AG04450 (cell line): ENCODE data around the gene ARHGEF4. TPM values are rescaled to one million over a fixed set of nuclear protein-coding genes. Genes with fewer than 3 reads are reported as not detected.
A peak's percentile ranks its signal among the peaks of the same experiment; 100 is the strongest.

Source experiments
- CTCF ChIA-PET: fragments of 300-600, 350-600 bp; formaldehyde crosslinking; extraction: SDS; loops from one replicate; lab custom pipeline; 2022; ENCODE audit warnings: antibody characterized with exemption, inconsistent platforms; lab: Charles Lee
- POLR2A ChIA-PET: fragments of 350-600 bp; formaldehyde crosslinking; extraction: SDS; loops from one replicate; lab custom pipeline; 2021; ENCODE audit warnings: antibody characterized with exemption, inconsistent platforms; lab: Yijun Ruan, JAX
- DNase-seq: peaks from one replicate; pipeline ENCODE4 v3.0.0-alpha.2; 2011; ENCODE audit warnings: low read depth, low spot score
- H3K27ac ChIP-seq: one replicate; pipeline ENCODE4 v1.5.1; 2012; ENCODE audit warnings: low read depth, low read length, control low read depth
- H3K27me3 ChIP-seq: one replicate; pipeline ENCODE4 v1.6.0; 2012; ENCODE audit warnings: low read length; ENCODE audit not compliant: control insufficient read depth, insufficient read depth
- H3K4me3 ChIP-seq: 2 replicates; pipeline ENCODE4 v1.5.1; 2011; ENCODE audit warnings: mild to moderate bottlenecking, low read depth, low read length, control low read depth
- H3K9me3 ChIP-seq: 2 replicates; pipeline ENCODE4 v1.5.1; 2012; ENCODE audit warnings: low read length; ENCODE audit not compliant: control insufficient read depth, insufficient read depth
- polyA plus RNA-seq: library from polyadenylated mRNA; depleted of rRNA; stranded (reverse); fragments of >200 nt; gene quantifications from 2 replicates; pipeline ENCODE4 v1.2.3, GENCODE V29; 2011
- TF ChIP-seq, protein P1 (sequence below): IDR thresholded peaks from 2 replicates; pipeline ENCODE4 v1.5.1; 2011; ENCODE audit warnings: low read depth, low read length, control low read depth, inconsistent platforms

The ARHGEF4 gene
- polyA plus RNA-seq, 1 experiment: 0.95 TPM

GRCh38 chr2:130822766-130823165 lies 13.9 kb upstream of the ARHGEF4 start:
- peaks cover 9% of the 10 kb centered on the region for H3K27me3 ChIP-seq
- no peak overlapping the region for H3K27ac ChIP-seq
- POLR2A ChIA-PET: no interaction called here
- peaks cover 14% of the 10 kb centered on the region for H3K9me3 ChIP-seq
- TF ChIP-seq, protein P1, sequence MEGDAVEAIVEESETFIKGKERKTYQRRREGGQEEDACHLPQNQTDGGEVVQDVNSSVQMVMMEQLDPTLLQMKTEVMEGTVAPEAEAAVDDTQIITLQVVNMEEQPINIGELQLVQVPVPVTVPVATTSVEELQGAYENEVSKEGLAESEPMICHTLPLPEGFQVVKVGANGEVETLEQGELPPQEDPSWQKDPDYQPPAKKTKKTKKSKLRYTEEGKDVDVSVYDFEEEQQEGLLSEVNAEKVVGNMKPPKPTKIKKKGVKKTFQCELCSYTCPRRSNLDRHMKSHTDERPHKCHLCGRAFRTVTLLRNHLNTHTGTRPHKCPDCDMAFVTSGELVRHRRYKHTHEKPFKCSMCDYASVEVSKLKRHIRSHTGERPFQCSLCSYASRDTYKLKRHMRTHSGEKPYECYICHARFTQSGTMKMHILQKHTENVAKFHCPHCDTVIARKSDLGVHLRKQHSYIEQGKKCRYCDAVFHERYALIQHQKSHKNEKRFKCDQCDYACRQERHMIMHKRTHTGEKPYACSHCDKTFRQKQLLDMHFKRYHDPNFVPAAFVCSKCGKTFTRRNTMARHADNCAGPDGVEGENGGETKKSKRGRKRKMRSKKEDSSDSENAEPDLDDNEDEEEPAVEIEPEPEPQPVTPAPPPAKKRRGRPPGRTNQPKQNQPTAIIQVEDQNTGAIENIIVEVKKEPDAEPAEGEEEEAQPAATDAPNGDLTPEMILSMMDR: no peak
- no peak overlapping the region for H3K4me3 ChIP-seq
- CTCF ChIA-PET: interaction anchor here (0.7 to 2.2 kb wide), 2 partner anchors 25 to 101 kb away, joined by 6 to 11 read pairs; no protein-coding TSS in a partner anchor
- DNase-seq: no peak

DNA sequence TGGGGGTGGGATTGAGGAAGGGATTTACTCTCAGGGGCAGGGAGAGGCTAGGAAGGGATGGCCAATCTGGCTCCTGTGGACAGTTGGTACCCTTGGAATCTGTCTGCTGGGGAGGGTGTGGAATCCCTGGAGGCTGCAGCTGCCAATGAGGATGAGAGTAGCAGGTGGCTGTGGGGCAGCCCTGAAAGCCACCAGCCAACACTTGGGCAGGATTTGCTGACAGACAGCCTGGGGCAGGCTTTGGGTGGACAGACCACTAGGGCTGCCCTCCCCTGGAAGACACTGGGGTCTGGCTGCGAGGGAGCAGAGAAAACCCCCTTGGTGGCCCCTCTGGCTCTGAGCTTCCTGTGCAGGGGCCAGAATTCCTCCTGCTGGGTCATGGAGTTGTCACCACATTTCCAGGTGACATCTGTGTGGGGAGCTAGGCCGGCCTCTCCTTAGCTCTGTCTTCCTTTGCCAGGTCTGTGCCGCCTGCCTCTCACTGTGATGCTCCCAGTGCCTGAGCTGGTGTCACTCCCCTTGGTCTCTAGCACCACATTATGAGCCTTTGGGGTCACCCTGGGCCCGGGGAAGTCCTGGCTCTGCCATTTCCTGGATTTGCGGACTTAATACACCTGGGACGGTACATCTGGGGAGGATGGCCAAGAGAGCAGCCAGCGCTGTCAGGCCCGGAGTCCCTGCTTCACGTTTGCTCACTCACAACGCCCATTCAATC lies 13.4 kb upstream of the ARHGEF4 start:
- DNase-seq: no peak
- POLR2A ChIA-PET: no interaction called here
- TF ChIP-seq, protein P1: no peak
- CTCF ChIA-PET: interaction anchor here (0.7 to 2.2 kb wide), 2 partner anchors 25 to 31 kb away, joined by 3 to 11 read pairs; no protein-coding TSS in a partner anchor
- H3K9me3 ChIP-seq: peaks cover 14% of the 10 kb centered on the region
- H3K27me3 ChIP-seq: peaks cover 9% of the 10 kb centered on the region
- no peak overlapping the region for H3K27ac ChIP-seq
- no peak overlapping the region for H3K4me3 ChIP-seq

DNA sequence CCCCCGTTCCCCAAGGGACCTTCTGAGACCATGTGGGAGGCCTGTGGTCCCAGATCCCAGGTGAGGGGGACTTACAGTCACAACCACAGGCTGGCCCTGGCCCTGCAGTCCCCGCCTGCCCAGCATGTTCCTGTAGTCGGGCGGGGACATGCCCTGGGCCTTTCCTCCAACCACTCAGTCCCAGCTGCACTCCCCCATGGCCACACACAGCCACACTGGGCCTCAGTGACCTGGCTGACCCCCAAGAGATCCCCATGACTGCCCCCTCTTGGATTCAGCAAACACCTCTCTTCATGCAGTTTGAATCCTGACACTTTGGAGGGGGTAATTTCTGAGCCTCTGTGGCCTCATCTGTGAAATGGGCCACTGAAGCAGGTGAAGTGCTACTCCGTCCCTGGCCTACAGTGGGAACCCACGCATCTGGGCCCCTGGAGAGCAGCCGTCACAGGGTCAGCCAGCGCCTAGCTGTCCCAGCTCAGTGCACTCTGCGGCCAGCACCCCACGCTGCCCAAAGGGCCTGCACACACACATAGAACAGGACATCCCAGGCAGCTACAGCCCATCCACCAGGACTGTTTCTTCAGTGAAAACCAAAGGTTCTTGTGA lies 12.7 kb upstream of the ARHGEF4 start:
- peaks cover 14% of the 10 kb centered on the region for H3K9me3 ChIP-seq
- no peak for DNase-seq
- H3K4me3 ChIP-seq: no peak overlapping the region
- H3K27me3 ChIP-seq: peaks cover 9% of the 10 kb centered on the region
- TF ChIP-seq, protein P1: no peak
- peak overlapping the region; percentile 39 for H3K27ac ChIP-seq
- ChIA-PET POLR2A (interaction anchor here (1.0 kb wide), 1 partner anchor 10 kb away, joined by 3 read pairs; no protein-coding TSS in a partner anchor), CTCF (interaction anchor here (0.7 to 2.2 kb wide), 3 partner anchors 26 to 97 kb away, joined by 3 to 11 read pairs (median 5); no protein-coding TSS in a partner anchor)

DNA sequence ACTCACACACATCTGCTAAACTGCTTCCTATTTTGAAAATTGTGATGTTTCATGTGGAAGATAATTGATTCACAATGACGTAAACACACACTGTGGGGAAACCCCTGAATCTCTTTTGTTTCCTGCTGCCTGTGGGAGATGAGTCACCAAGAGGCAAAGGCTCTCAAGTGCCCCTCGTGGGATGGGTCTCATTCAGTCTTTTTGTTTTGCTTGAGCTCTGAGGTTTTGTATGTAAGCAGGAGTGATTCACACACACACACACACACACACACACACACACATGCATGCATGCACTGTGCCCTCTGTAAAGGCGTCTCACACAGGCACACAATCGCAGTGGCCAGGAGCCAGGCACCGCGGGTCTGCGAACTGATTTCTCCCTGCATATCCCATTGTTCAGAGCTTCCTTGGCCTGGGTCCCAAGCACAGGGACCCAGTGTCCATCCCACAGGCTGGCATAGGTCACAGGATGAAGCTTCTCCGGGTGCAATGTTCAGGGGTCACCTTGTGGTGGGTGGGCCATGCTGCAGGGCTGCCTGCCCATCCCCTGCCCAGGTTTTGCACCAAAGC lies 12.1 kb upstream of the ARHGEF4 start:
- TF ChIP-seq, protein P1: no peak
- DNase-seq: peak; percentile 95
- ChIA-PET CTCF (interaction anchor here (0.9 to 2.2 kb wide), 3 partner anchors 27 to 96 kb away, joined by 3 to 11 read pairs (median 5); no protein-coding TSS in a partner anchor), POLR2A (interaction anchor here (0.6 to 1.0 kb wide), 2 partner anchors 9 to 63 kb away, joined by 3 read pairs; no protein-coding TSS in a partner anchor)
- Histone ChIP-seq H3K27ac (peak overlapping the region; percentile 52), H3K27me3 (peaks cover 5% of the 10 kb centered on the region), H3K4me3 (no peak overlapping the region), H3K9me3 (peaks cover 14% of the 10 kb centered on the region)
